GM23338 (cell line): ENCODE results near the gene TPRG1. TPM values are rescaled to one million over a fixed set of nuclear protein-coding genes. Genes with fewer than 3 reads are reported as not detected.

ENCODE experiments used
- ATAC-seq: fragments of 200-7000 bp; cut with Tn5 transposase; 3 replicates; pipeline ENCODE4 v1.9.1; 2020
- DNase-seq: peaks from one replicate; pipeline ENCODE4 v3.0.0-alpha.2; 2015; ENCODE audit warnings: low spot score
- H2AFZ ChIP-seq: fragments of 200-600 bp; sonication (generic); 2 replicates; pipeline ENCODE4 v1.8.0; 2016; ENCODE audit warnings: antibody characterized with exemption, mild to moderate bottlenecking, moderate library complexity
- H3F3A ChIP-seq: fragments of 200-600 bp; sonication (generic); replicated peaks from 2 replicates; pipeline ENCODE4 v1.8.0; 2017; ENCODE audit warnings: antibody characterized with exemption, mixed run types, low read depth
- H3K27ac ChIP-seq: fragments of 200-600 bp; sonication (generic); 2 replicates; pipeline ENCODE4 v1.6.1; 2016; ENCODE audit warnings: low read depth
- H3K27me3 ChIP-seq: fragments of 200-600 bp; sonication (generic); 2 replicates; pipeline ENCODE4 v1.8.0; 2016; ENCODE audit warnings: mild to moderate bottlenecking, mixed run types, moderate library complexity; ENCODE audit not compliant: insufficient read depth
- H3K36me3 ChIP-seq: fragments of 200-600 bp; sonication (generic); 2 replicates; pipeline ENCODE4 v1.8.0; 2016; ENCODE audit warnings: mild to moderate bottlenecking; ENCODE audit not compliant: insufficient read depth
- H3K4me1 ChIP-seq: fragments of 200-600 bp; sonication (generic); 2 replicates; pipeline ENCODE4 v1.8.0; 2016; ENCODE audit warnings: mild to moderate bottlenecking, moderate library complexity; ENCODE audit not compliant: insufficient read depth
- H3K4me2 ChIP-seq: fragments of 200-600 bp; sonication (generic); 2 replicates; pipeline ENCODE4 v1.7.1; 2017; ENCODE audit warnings: mixed run types
- H3K4me3 ChIP-seq: fragments of 200-600 bp; sonication (generic); 2 replicates; pipeline ENCODE4 v1.6.1; 2016; ENCODE audit warnings: mixed run types
- H3K79me2 ChIP-seq: fragments of 200-600 bp; sonication (generic); replicated peaks from 2 replicates; pipeline ENCODE4 v1.8.0; 2017; ENCODE audit warnings: mild to moderate bottlenecking; ENCODE audit not compliant: insufficient read depth
- H3K9me2 ChIP-seq: fragments of 200-600 bp; sonication (generic); 2 replicates; pipeline ENCODE4 v1.8.0; 2017; ENCODE audit not compliant: insufficient read depth
- H4K20me1 ChIP-seq: fragments of 200-600 bp; sonication (generic); replicated peaks from 2 replicates; pipeline ENCODE4 v1.8.0; 2017; ENCODE audit warnings: mild to moderate bottlenecking; ENCODE audit not compliant: insufficient read depth
- H3K27ac Mint-ChIP-seq: 2 replicates; pipeline ENCODE4 v1.8.0; 2020; ENCODE audit warnings: inconsistent platforms, mild to moderate bottlenecking, moderate library complexity, mixed read lengths
- H3K27me3 Mint-ChIP-seq: 3 replicates; pipeline ENCODE4 v1.8.0; 2022; ENCODE audit warnings: low read depth, mild to moderate bottlenecking, moderate library complexity, mixed read lengths, inconsistent platforms; ENCODE audit not compliant: insufficient read depth, poor library complexity
- H3K36me3 Mint-ChIP-seq: 3 replicates; pipeline ENCODE4 v1.8.0; 2021; ENCODE audit warnings: low read depth, mild to moderate bottlenecking, inconsistent platforms, moderate library complexity, mixed read lengths
- H3K4me1 Mint-ChIP-seq: 3 replicates; pipeline ENCODE4 v1.8.0; 2020; ENCODE audit warnings: mild to moderate bottlenecking, inconsistent platforms, mixed read lengths
- H3K4me3 Mint-ChIP-seq: 3 replicates; pipeline ENCODE4 v1.8.0; 2021; ENCODE audit warnings: moderate library complexity, mild to moderate bottlenecking, inconsistent platforms, mixed read lengths
- H3K9me3 Mint-ChIP-seq: 3 replicates; pipeline ENCODE4 v1.8.0; 2020; ENCODE audit warnings: moderate library complexity, mild to moderate bottlenecking, inconsistent platforms, mixed read lengths
- CREB1 ChIP-seq: fragments of 250-450 bp; sonication (Bioruptor Pico); IDR thresholded peaks from 2 replicates; pipeline ENCODE4 v1.5.0; 2020; ENCODE audit warnings: low read depth, mild to moderate bottlenecking, moderate library complexity
- EZH2 ChIP-seq: fragments of 200-600 bp; sonication (generic); IDR thresholded peaks from one replicate; pipeline ENCODE4 v1.8.0; 2017; ENCODE audit warnings: antibody characterized with exemption, mild to moderate bottlenecking, low read depth; ENCODE audit not compliant: unreplicated experiment
- EZH2phosphoT487 ChIP-seq: fragments of 200-600 bp; sonication (generic); IDR thresholded peaks from one replicate; pipeline ENCODE4 v1.8.1; 2018; ENCODE audit warnings: antibody characterized with exemption; ENCODE audit not compliant: unreplicated experiment
- JUNB ChIP-seq: IDR thresholded peaks from one replicate; pipeline ENCODE4 v1.6.1; 2016; ENCODE audit warnings: antibody characterized with exemption; ENCODE audit not compliant: unreplicated experiment
- NANOG ChIP-seq: IDR thresholded peaks from 2 replicates; pipeline ENCODE4 v1.6.1; 2016; ENCODE audit warnings: antibody characterized with exemption, borderline replicate concordance
- POLR2AphosphoS5 ChIP-seq: IDR thresholded peaks from 2 replicates; pipeline ENCODE4 v1.6.1; 2016; ENCODE audit warnings: antibody characterized with exemption, low read depth
- STAT1 ChIP-seq: IDR thresholded peaks from one replicate; pipeline ENCODE4 v1.6.1; 2016; ENCODE audit warnings: antibody characterized with exemption; ENCODE audit not compliant: unreplicated experiment
- ZNF114 ChIP-seq: fragments of 250-450 bp; sonication (Bioruptor Pico); IDR thresholded peaks from 2 replicates; pipeline ENCODE4 v1.5.0; 2020; ENCODE audit warnings: mild to moderate bottlenecking, moderate library complexity
- polyA plus RNA-seq: library from polyadenylated mRNA; unstranded; fragments of >200 nt; fragmentation: Nextera tagmentation; extraction: Ambion mirVana; gene quantifications from 2 replicates; pipeline ENCODE4 v1.2.1, GENCODE V29; 2016
- total RNA-seq: library from RNA; depleted of rRNA; stranded (reverse); fragments of >200 nt; shearing (Covaris generic); gene quantifications from 2 replicates; pipeline ENCODE4 v1.2.3, GENCODE V29; 2014
- TF ChIP-seq, protein P1 (sequence below), 2 experiments: fragments of 200-600 bp in 1 of 2; sonication (generic) in 1 of 2; conservative IDR thresholded peaks; 2 replicates each; pipeline versions ENCODE4 v1.5.1 to v1.6.1; 2016 to 2017; ENCODE audit warnings: antibody characterized with exemption in 2 of 2, low read depth in 2 of 2, mild to moderate bottlenecking in 2 of 2, moderate library complexity in 1 of 2
- TF ChIP-seq, protein P2 (sequence below): IDR thresholded peaks from 2 replicates; pipeline ENCODE4 v1.6.1; 2016; ENCODE audit warnings: antibody characterized with exemption
- TF ChIP-seq, protein P3 (sequence below): IDR thresholded peaks from one replicate; pipeline ENCODE4 v1.6.1; 2018; ENCODE audit warnings: antibody characterized with exemption; ENCODE audit not compliant: unreplicated experiment

The TPRG1 gene
- total and polyA plus RNA-seq, 2 experiments from 2014 or later, result 0.74 to 1.7 TPM

DNA sequence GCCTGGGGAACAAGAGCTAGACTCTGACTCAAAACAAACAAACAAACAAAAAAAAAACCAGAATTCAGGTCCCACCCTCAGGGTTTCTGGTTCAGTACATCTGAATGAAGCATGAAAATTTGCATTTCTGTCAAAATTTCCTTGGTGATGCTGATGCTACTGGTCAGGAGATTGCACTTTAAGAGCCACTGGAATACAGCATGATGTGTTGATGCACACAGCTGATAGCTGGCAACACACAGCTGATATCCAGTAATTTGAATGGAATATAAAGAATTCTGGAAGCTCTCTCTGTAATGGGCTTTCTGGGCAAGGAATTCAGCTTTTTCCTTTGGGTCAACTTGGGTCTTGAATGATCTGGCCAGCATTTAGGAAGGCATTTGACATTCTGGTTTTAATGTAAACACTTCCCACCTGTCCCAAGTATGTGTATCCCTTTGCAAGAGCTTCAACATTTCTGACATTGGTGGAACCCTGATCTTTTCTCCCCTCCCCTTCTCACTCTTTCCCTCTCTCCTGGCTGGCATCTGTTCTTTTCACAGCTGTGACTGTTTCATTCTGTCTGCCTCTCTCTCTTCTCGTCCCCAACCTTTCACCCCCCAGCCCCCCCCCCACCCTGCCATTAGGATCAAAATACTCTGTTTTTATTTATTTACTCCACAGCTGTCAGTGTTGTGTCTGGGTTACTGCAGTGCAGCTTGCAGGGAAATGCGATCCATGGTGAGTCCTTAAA, 189.5 kb downstream of the TPRG1 start (continued):
- no peak for TF ChIP-seq ZNF114
- no peak for TF ChIP-seq STAT1
- TF ChIP-seq POLR2AphosphoS5, result no peak
- TF ChIP-seq EZH2phosphoT487, result no peak
- no peak for TF ChIP-seq EZH2
- TF ChIP-seq JUNB, result no peak

DNA sequence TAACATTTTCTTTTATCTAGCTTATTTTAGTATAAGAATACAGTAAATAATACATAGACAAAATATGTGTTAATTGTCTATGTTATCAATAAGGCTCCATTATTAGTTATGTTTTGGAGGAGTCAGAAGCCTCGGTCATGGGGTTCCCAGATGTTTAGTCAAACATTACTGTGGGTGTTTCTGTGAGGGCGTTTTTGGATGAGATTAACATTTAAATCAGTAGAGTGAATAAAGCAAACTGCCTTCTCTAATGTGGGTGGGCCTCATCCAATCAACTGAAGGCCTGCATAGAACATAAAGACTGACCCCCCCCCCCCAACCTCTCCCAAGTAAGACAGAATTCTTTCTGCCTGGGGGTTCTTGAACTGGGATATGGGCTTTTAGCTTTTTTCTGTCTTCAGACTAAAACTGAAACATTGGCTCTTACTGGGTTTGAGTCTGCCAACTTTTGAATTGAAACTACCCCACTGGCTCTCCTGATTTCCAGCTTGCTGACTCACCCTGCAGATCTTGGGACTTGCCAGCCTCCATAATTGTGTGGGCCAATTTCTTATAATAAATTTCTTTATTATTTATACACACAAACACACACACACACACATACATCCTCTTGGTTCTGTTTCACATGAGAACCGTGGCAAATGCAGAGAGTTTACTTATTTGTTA, 192.0 kb downstream of the TPRG1 start:
- Histone ChIP-seq H3K27ac (no peak overlapping the region), H3K4me1 (peaks cover 6% of the 10 kb centered on the region), H3K79me2 (no peaks in the 10 kb centered on the region), H3K9me2 (no peaks in the 10 kb centered on the region), H3F3A (no peaks in the 10 kb centered on the region), H3K4me3 (no peak overlapping the region), H4K20me1 (no peaks in the 10 kb centered on the region), H2AFZ (no peak overlapping the region), H3K36me3 (no peaks in the 10 kb centered on the region), H3K4me2 (no peak overlapping the region), H3K27me3 (no peaks in the 10 kb centered on the region)
- peaks cover 4% of the 10 kb centered on the region; the same call in 2 of the 3 replicates for H3K4me1 Mint-ChIP-seq
- no peaks in the 10 kb centered on the region for H3K36me3 Mint-ChIP-seq
- no peaks in the 10 kb centered on the region for H3K9me3 Mint-ChIP-seq
- TF ChIP-seq CREB1 (CRISPR knock-in tag) (no peak), EZH2 (no peak), STAT1 (no peak), ZNF114 (no peak), NANOG (no peak), POLR2AphosphoS5 (no peak)
- TF ChIP-seq, protein P1, sequence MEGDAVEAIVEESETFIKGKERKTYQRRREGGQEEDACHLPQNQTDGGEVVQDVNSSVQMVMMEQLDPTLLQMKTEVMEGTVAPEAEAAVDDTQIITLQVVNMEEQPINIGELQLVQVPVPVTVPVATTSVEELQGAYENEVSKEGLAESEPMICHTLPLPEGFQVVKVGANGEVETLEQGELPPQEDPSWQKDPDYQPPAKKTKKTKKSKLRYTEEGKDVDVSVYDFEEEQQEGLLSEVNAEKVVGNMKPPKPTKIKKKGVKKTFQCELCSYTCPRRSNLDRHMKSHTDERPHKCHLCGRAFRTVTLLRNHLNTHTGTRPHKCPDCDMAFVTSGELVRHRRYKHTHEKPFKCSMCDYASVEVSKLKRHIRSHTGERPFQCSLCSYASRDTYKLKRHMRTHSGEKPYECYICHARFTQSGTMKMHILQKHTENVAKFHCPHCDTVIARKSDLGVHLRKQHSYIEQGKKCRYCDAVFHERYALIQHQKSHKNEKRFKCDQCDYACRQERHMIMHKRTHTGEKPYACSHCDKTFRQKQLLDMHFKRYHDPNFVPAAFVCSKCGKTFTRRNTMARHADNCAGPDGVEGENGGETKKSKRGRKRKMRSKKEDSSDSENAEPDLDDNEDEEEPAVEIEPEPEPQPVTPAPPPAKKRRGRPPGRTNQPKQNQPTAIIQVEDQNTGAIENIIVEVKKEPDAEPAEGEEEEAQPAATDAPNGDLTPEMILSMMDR (conservative IDR thresholded peaks at IDR 0.05; ENCODE audit: low read depth in 2 of 2), result no peak
- TF ChIP-seq, protein P2, sequence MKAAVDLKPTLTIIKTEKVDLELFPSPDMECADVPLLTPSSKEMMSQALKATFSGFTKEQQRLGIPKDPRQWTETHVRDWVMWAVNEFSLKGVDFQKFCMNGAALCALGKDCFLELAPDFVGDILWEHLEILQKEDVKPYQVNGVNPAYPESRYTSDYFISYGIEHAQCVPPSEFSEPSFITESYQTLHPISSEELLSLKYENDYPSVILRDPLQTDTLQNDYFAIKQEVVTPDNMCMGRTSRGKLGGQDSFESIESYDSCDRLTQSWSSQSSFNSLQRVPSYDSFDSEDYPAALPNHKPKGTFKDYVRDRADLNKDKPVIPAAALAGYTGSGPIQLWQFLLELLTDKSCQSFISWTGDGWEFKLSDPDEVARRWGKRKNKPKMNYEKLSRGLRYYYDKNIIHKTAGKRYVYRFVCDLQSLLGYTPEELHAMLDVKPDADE, result no peak
- TF ChIP-seq, protein P3, sequence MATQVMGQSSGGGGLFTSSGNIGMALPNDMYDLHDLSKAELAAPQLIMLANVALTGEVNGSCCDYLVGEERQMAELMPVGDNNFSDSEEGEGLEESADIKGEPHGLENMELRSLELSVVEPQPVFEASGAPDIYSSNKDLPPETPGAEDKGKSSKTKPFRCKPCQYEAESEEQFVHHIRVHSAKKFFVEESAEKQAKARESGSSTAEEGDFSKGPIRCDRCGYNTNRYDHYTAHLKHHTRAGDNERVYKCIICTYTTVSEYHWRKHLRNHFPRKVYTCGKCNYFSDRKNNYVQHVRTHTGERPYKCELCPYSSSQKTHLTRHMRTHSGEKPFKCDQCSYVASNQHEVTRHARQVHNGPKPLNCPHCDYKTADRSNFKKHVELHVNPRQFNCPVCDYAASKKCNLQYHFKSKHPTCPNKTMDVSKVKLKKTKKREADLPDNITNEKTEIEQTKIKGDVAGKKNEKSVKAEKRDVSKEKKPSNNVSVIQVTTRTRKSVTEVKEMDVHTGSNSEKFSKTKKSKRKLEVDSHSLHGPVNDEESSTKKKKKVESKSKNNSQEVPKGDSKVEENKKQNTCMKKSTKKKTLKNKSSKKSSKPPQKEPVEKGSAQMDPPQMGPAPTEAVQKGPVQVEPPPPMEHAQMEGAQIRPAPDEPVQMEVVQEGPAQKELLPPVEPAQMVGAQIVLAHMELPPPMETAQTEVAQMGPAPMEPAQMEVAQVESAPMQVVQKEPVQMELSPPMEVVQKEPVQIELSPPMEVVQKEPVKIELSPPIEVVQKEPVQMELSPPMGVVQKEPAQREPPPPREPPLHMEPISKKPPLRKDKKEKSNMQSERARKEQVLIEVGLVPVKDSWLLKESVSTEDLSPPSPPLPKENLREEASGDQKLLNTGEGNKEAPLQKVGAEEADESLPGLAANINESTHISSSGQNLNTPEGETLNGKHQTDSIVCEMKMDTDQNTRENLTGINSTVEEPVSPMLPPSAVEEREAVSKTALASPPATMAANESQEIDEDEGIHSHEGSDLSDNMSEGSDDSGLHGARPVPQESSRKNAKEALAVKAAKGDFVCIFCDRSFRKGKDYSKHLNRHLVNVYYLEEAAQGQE, result no peak
- no peak overlapping the region for H3K4me3 Mint-ChIP-seq
- H3K27ac Mint-ChIP-seq, result no peak overlapping the region
- DNase-seq (no peak), ATAC-seq (no peak)
- H3K27me3 Mint-ChIP-seq, result peaks cover 5% of the 10 kb centered on the region
